ENCODE data around the gene NUTM2B. TPM values are rescaled to one million over a fixed set of nuclear protein-coding genes. Genes with fewer than 3 reads are reported as not detected.
"Not testable (repeated sequence)": the region's sequence is repeated elsewhere in the genome, so short reads cannot be mapped to it uniquely, and the experiment has no call there.

The NUTM2B gene, protein sequence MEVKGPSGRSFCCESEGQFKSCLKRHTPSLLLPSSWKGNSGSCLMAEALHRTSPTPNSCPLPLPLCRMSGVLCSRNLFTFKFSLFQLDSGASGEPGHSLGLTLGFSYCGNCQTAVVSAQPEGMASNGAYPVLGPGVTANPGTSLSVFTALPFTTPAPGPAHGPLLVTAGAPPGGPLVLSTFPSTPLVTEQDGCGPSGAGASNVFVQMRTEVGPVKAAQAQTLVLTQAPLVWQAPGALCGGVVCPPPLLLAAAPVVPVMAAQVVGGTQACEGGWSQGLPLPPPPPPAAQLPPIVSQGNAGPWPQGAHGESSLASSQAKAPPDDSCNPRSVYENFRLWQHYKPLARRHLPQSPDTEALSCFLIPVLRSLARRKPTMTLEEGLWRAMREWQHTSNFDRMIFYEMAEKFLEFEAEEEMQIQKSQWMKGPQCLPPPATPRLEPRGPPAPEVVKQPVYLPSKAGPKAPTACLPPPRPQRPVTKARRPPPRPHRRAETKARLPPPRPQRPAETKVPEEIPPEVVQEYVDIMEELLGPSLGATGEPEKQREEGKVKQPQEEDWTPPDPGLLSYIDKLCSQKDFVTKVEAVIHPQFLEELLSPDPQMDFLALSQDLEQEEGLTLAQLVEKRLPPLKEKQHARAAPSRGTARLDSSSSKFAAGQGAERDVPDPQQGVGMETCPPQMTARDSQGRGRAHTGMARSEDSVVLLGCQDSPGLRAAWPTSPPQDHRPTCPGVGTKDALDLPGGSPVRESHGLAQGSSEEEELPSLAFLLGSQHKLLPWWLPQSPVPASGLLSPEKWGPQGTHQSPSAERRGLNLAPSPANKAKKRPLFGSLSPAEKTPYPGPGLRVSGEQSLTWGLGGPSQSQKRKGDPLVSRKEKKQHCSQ
- 0.21 and 0.36 TPM in 2 replicates for total RNA-seq
- 1.2 TPM for polyA plus RNA-seq (2012)

DNA sequence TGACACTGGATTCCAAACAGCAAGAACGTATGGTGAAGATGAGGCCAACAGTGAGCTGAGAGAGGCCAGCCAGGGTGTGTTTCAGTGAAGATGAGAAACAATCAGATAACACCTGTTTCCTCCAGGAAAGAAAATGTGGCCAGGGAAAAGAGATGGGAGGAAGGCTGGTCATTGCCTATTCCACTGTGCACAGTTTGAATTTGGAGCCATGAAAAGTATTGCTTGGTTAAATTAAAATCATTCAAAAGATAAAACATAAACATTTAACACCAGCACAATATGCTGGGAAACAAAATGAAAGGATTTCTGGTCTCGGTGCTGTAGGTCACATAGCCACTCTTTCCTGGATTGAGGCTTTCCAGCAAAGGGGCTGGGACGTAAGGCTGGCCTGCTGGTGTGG is at the start of gene NUTM2B:
TSS of gene NUTM2B (plus strand) at position 301 of the 400 bp plus-strand sequence. CDS start 383 bp downstream, outside the sequence.
- not testable (repeated sequence) for DNase-seq (ENCODE audit: low read depth)

DNA sequence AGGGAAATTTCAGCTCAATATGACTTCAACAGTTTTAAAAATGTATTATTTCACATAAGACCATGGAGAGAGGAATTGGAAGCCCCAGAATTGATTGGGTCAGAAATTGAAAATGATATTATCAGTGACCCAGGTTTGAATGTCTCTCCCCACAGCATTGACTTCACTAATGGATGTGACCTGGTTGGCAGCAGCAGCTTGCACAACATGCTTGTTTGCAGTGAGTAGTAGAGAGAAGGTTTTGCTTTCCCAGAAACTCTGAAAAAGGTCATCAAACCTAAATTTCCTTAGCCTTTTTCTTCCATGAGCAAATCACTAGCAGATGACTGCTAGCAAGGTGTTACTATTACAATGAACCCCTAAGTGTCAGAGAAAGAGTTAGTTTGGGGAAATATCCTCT is 39.7 kb upstream of the NUTM2B start:
- not testable (repeated sequence) for DNase-seq (ENCODE audit: low read depth)

DNA sequence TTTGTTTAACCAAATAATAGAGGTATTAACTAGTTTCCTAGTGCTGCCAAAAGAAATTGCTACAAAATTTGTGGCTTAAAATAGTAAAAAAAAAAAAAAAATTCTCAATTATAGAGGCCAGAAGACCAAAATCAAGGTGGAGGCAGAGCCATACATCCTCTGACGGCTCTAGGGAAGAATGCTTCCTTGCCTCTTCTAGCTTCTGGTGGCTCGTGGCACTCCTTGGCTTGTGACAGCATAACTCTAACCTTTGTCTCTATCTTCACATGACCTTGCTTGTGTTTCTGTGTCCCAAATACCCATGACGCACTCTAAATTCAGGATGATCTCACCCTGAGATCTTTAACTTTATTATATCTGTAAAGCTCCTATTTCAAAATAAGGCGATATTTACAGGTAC is 38.3 kb upstream of the NUTM2B start:
- DNase-seq (ENCODE audit: low read depth), result not testable (repeated sequence)

DNA sequence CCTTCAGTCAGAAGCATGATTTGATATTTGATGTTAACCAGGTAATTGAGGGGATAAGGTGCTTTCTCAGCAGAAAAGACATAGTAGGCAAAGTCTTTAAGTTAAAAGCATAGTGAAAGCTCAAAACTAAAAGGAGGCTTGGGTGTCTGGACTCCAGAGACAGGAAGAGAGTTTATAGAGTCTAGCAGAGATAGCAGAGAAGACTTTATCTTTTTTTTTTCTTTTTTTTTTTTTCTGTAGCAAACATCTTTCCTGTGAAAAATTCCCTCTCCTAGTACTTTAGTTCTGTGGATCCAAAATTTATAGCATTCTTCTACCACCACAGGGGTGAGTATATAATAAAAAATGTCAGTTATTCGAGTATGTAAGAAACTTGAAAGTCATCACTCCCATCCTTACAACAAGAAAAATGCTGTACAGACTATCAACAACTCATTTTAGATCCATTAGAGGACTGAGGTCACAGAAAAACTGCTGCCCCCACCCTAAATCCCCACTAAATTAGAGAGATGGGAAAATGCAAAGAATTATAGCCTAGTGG is 33.7 kb upstream of the NUTM2B start:
- DNase-seq (ENCODE audit: low read depth), result not testable (repeated sequence)

DNA sequence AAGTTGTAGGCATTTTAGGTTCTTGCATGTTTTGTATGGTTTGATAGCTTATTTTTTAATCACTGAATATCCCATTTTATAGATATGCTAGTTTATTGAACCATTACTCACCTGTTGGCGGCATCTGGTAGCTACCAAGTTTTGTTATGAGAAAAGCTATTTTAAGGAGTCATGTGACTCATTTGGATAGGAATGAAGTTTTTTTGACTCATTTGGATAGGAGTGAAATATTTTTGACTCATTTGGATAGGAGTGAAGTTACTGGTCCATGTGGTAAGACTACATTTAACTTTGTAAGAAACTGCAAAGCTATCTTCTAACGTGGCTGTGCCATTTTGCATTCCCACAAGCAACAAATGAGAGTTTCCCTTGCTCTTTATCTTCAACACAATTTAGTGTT is 28.1 kb upstream of the NUTM2B start:
- not testable (repeated sequence) for DNase-seq (ENCODE audit: low read depth)

DNA sequence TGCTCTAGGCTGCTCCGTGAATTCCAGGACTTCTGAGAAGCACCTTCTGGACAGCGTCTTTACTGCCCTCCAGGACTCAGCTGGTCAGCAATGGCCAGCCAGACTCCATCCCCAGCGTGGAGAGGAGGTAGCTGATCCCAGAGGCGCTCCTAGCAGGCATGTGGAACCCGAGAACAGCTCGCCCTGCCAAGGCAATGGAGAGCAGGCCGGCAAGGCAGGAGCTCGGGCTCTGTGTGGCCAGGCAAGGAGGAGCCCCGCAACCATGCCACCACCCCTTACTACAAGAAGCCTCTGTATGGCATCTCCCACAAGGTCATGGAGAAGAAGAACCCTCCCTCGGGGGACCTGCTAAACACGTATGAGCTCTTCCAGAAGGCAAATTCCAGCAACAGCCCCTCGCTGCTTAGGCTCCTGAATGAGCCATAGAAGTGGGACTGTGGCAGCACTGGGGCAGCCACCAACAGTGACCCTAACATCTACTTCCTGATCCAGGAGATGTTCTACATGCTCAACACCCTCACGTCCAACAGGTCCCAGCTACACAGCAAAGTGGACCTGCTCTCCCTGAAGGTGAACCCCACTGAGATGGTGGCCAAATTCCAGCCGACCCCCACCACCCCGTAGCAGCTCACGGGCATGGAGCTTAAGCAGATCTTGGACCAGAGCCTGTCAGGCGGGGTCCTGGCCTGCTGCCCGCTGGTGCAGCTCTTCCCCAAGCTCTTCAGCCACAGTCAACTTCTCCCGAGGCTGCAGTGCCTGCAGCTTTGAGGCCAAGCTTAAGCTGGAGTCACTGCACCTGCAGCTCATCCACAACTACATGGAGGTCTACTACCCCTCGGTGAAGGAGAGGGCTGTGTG is 19.8 kb upstream of the NUTM2B start:
- DNase-seq (ENCODE audit: low read depth), result not testable (repeated sequence)

DNA sequence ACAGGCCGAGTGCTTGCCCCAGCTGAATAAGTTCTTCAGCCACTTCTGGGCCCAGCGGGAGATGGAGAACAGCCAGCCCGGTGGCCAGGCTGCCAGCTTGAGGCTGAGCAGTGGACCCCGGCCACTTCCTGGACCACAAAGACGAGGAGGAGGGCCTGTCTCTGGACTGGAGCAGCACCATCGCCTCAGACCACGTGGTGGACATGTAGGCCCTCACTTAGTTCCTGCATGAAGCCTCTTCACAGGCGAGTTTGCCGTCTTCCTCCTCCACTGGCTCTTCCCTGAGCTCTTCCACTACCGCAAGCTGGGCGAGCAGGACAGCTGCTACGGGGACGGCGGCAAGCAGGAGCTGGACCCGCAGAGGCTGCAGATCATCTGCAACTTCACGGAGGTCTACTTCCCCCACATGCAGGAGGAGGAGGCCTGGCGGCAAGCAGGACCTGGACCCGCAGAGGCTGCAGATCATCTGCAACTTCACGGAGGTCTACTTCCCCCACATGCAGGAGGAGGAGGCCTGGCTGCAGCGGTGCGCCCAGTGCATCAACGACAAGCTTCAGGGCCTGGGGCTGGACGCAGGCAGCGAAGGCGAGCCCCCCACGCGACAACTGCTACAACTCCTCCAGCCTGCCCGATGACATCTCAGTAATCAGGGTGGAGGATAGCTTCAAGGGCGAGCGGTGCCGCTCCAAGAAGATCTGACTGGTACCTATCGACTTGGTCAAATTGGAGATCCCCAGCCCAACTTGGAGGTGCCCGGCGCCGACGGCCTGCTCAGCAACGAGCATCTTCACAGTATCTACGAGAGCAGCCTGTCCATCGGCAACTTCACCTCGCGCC is 18.9 kb upstream of the NUTM2B start:
- not testable (repeated sequence) for DNase-seq (ENCODE audit: low read depth)

DNA sequence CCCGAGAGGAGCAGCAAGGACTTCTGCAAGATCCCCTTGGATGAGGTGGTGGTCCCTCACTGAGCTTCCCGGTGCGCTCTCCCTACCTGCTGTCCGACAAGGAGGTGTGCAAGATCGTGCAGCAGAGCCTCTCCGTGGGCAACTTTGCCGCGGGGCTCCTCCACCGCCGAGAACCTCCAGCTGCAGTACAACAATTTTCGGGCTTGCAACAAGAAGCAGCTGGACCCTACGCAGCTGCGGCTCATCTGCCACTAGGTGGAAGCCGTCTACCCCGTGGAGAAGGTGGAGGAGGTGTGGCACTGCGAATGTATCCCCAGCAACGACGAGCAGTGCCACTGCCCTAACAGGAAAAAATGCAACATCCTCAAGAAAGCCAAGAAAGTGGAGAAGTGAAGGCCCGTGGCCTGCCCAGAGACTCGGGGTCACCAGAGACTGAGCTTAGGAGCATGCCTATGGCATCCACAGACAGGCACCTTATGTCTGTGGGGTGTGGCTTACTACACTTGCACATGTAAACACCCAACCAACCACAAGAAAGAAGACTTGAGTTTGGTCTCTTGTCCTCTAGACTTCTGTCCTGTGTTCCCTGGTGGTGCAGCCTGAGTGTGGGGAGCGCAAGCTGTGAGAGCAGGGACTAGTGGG is 17.9 kb upstream of the NUTM2B start:
- not testable (repeated sequence) for DNase-seq (ENCODE audit: low read depth)

DNA sequence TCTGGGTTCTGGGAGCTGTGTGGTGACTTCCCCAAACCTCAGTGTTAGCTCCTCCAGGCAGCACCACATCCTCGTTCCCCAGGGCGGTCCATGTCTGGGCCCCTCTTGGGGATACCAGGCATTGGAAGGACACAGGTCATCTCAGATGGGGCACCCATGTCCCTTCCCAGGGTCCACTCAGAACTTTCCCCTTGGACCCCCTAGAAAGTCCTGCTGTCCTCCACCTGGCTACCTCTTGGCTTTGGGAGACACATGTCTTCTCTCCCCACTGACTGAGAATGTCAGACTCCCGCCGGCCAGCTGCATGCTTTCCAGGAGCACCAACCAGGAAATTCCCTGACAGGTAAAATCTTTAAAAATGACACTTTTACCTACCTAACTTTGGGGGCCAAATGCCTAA is 16.4 kb upstream of the NUTM2B start:
- DNase-seq (ENCODE audit: low read depth), result not testable (repeated sequence)

DNA sequence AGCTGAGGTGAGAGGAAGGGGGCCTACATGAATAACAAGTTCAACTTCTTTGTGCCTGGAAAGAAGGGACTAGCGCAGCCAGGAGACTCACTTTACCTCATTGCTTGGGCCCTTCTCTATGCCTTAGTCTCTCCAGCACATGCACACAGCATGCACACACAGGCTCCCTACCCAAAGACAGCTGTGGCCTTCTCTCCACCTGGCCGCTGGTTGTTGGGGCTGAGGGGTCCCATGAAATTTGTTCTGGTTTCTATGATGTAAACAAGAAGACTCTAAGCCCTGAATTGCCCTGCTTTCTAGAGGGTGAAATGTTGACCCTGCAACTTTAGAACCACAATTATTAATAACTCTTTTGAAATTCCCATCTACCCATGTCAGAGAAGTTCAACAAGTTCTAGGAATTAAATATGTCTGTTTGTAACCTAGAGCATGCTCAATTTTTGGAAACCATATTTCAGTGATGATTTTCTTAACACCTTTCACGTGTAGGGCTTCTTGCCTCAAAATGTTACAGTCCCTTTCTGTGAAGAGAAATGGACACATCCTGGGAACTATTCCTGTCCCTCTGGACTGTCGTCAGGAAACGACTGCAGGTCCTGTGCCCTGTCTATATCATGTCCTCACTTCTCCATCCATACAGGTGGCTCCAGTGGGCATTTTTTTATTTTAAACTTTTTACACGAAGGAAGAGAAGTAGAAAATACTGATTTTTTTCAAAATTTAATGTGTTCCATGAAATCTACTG is 15.4 kb upstream of the NUTM2B start:
- not testable (repeated sequence) for DNase-seq (ENCODE audit: low read depth)

DNA sequence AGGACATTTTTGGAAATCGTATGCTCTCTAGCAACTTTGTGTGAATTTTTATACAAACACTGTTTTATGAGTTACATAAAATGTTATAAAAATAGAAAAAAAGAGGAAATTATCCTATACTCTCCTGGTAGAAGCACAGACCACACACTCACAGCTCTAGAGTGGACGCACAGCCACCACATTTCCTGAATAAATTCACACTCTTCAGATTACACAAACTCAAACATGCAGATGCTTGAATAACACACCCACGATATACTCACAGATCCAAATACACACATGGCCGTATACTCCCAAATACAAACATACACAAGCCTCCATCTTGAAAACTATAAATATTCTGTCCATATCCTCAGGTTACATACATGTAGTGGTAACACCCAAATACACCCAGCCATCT is 14.2 kb upstream of the NUTM2B start:
- not testable (repeated sequence) for DNase-seq (ENCODE audit: low read depth)

DNA sequence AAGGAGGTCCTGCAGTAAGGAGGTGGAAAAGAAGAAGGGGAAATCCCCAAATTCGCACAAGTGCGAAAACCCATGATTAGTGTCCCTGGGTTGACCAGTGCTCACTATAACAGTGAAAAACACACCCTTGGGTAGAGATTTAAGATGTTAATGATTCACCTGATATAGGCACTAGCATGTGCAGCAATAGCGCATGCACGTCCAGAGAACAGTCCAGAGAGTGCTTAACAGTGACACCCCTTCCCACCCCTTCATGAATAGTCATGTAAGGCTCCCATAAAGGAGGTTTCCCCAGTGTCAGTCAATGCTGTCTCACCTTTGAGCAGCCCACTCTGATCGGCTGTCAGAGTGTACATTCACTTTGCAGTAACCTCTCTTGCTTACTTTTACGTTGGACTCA is 6.4 kb upstream of the NUTM2B start:
- not testable (repeated sequence) for DNase-seq (ENCODE audit: low read depth)

DNA sequence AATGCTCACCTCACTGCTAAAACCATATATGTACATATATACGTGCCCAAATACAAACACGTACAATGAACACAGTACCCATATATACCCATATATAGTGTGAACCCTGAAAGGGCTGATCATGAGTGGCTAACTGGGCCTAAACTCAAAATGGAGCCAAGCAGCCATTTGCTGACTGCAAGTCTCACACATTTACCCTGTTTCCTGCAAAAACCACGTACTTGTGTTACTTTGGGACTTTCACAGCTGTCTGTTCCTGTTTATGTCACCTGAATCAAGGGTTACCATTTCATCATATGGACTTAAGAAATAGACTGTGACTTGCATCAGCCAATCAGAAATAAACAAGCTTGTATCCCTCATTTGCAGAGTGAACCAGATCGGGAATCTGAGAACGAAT is 5.9 kb upstream of the NUTM2B start:
- not testable (repeated sequence) for DNase-seq (ENCODE audit: low read depth)

DNA sequence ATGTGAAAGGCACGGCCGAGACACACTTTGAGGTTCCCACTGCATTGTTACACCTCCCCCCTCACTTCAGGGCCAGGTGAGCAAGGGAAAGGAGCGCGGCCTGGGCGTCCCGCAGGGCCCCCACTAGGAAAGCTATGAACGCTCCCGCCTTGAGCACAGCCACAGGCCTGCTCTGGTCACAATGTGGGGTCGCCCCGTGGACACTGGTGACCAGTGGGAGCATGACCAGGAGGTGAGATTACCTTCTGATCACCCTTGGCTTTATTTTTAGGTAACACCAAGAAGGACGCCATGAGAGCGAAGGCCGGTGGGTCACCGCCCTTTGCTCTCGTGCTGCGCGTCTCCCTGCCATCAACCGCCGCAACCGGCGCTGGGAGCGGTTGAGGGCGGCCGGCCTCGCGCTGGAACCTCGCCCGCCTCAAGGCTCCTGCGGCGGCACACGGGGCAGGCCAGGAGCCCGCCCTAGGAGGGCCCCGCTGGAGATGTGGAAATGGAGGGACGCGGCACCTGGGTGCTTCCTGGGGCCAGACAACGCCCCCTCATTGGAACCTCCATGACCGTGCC is 2.6 kb upstream of the NUTM2B start:
- DNase-seq (ENCODE audit: low read depth), result not testable (repeated sequence)

DNA sequence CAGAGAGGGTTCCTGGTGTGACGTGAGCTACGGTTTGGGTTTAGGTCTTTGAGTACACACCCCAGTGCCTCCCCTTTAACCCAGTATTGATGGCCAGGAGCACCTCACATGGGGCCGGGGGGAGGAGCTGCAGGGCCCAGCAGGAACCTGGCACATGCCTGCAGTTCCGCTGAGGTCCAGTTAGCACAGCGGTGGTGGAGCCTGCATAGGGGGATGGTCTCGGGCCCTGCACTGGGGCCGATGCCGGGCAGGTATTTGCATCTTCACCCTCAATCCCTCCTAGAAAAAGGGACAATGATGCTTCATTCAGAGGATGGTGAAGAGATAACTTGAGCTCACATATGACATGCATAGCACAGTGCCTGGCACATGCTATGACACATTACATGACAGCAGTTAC is 4.0 kb downstream of the NUTM2B start:
- DNase-seq (ENCODE audit: low read depth), result not testable (repeated sequence)

DNA sequence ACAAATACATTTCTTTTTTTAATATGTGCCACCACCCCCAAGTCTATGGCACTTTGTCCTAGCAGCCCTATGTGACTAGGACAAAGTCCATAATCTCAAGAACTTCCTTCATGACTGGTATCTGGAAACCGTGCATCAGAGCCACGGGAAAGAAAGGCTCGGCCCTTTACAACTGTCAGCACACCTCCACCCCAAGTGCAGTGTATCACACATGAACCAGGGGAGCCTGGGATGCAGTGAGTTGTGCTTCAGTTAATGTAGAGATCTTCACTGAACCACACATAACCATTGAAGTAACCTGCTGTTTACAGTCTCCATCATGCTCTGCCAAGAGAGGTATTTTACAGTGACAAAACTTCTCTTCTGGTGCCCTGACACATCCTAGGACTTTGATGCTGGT is 11.9 kb downstream of the NUTM2B start:
- not testable (repeated sequence) for DNase-seq (ENCODE audit: low read depth)

DNA sequence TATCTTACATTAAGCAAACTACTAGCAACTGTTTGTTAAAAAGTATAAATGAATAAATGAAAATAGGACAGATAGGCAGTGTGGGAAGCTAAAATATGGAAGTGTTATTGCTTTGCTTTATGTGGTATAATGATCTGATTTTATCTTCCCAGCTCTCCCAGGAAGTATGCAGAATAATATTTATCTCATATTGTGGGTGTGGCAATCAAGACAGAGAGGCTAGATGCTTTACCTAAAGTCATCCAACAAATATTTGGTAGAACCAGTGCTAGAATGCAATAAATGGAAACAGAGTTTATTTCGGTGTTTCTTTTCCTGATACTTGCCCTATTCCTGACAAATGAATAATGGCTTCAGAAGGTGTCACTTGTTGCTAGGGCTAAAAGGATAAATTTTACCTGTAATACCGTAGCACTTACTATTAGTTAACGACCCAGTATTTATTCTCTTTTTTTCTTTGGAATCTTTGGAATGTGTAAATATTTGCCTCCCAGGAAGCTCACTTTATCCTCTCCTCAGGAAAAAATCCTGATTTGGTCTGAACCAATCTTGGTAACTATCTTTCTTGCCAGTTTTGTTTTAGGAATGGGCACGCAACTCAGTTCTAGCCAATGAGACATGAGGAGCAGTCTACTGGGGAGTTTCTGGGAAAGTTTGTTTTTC is 14.0 kb downstream of the NUTM2B start:
- DNase-seq (ENCODE audit: low read depth), result not testable (repeated sequence)

DNA sequence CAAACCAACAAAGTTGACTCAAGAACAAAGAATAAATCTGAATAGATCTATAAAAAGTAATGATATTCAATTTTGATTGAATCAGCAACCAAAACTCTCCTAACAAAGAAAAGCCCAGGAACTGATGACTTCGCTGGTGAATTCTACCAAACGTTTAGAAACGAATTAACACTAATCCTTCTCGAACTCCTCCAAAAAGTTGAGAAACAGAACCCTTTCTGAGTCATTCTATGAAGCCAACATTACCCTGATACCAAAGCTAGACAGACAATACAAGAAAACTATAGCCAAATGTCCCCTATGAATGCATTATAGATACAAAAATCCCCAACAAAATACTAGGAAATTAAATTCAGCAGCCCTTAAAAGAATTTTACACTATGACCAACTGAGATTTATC is 17.0 kb downstream of the NUTM2B start:
- DNase-seq (ENCODE audit: low read depth), result not testable (repeated sequence)
